ENCODE data around the gene GMEB2. TPM values are rescaled to one million over a fixed set of nuclear protein-coding genes. Genes with fewer than 3 reads are reported as not detected.

Gene GMEB2
- total RNA-seq, 1 experiment from 2014 or later, result 19.6 TPM

DNA sequence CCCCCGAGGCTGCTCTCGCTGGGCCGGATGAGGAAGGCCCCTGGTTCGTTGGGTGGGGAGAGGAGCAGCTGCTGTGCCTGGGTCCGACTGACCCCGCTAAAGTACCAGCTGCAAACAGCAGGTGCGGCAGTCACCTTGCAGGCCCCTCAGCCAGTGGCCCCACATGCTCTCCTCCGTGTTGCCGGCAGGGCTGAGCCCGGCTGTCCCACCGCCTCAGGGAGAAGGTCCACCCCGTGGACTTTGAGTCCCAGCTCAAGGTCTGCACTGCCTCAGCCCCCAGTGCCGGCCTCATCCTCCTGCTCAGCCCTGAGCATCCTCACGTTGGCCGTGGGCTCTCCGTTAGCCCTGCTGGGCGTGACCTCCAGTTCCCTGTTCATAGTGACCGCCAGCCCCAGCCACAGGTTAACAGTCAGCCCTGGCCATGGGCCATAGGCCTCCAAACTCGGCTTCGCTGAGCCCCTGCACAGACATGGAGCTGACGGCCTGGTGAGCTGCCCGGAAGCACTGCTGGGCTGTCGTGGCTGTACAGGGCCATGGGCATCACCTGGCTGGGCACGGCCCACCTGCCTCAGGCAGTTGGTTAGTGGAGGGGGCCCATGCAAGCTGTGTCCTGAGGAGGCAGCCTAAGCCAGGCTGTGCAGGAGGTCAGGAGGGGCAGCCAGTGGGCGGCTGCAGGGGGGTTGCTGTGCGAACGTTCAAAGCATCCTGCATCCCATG is 82.5 kb downstream of the GMEB2 start:
- TF ChIP-seq, protein P1, sequence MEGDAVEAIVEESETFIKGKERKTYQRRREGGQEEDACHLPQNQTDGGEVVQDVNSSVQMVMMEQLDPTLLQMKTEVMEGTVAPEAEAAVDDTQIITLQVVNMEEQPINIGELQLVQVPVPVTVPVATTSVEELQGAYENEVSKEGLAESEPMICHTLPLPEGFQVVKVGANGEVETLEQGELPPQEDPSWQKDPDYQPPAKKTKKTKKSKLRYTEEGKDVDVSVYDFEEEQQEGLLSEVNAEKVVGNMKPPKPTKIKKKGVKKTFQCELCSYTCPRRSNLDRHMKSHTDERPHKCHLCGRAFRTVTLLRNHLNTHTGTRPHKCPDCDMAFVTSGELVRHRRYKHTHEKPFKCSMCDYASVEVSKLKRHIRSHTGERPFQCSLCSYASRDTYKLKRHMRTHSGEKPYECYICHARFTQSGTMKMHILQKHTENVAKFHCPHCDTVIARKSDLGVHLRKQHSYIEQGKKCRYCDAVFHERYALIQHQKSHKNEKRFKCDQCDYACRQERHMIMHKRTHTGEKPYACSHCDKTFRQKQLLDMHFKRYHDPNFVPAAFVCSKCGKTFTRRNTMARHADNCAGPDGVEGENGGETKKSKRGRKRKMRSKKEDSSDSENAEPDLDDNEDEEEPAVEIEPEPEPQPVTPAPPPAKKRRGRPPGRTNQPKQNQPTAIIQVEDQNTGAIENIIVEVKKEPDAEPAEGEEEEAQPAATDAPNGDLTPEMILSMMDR (IDR thresholded peaks at IDR 0.05; ENCODE audit: unreplicated experiment), result no peak
- H3K4me1 Mint-ChIP-seq (ENCODE audit: insufficient read depth, unreplicated experiment), result peaks cover 21% of the 10 kb centered on the region
- POLR2A ChIA-PET, result interaction anchor here (0.7 to 2.7 kb wide), 10 partner anchors 8 to 320 kb away, joined by 3 to 12 read pairs (median 6); partner anchors contain the start of genes ARFGAP1, FNDC11, PPDPF and RTEL1

DNA sequence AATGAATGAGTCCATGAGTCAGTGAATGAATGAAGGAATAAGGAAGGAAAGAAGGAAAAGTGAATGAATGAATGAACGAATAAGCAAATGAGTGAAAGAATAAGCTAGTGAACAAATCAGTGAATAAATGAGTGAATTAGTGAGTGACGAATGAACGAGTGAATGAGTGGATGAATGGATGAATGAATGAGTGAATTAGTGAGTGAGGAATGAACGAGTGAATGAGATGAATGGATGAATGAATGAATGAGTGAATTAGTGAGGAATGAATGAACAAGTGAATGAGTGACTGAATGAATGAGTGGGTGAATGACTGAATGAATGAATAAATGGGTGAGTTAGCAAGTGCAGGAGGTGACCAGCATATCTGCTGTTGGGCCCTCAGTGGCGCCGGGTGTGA is 83.2 kb downstream of the GMEB2 start:
- Mint-ChIP-seq H3K4me1 (ENCODE audit: insufficient read depth, unreplicated experiment) (peaks cover 21% of the 10 kb centered on the region), H3K4me3 (ENCODE audit: unreplicated experiment) (no peak overlapping the region), H3K27me3 (ENCODE audit: insufficient read depth, unreplicated experiment) (no peaks in the 10 kb centered on the region), H3K27ac (ENCODE audit: low read depth, unreplicated experiment) (no peak overlapping the region), H3K36me3 (ENCODE audit: insufficient read depth, unreplicated experiment) (peaks cover 7% of the 10 kb centered on the region), H3K9me3 (ENCODE audit: unreplicated experiment) (no peaks in the 10 kb centered on the region)
- DNase-seq (ENCODE audit: unreplicated experiment), result no peak
- no TSS peak for BruUV-seq (replicated peaks)
- intact Hi-C loops (cut with micrococcal nuclease), result no loop called here
- ChIA-PET CTCF (interaction anchor here (0.5 kb wide), 1 partner anchor 32 kb away, joined by 3 read pairs; no protein-coding TSS in a partner anchor), POLR2A (interaction anchor here (0.5 to 2.7 kb wide), 7 partner anchors 8 to 164 kb away, joined by 3 to 12 read pairs (median 6); partner anchors contain the start of genes ARFRP1, PPDPF, RTEL1 and STMN3)
- TF ChIP-seq, protein P1 (IDR thresholded peaks at IDR 0.05; ENCODE audit: unreplicated experiment), result no peak

More for the DNA sequence above, 82.5 kb downstream of the GMEB2 start:
- H3K9me3 Mint-ChIP-seq (ENCODE audit: unreplicated experiment), result no peaks in the 10 kb centered on the region
- intact Hi-C loops (cut with micrococcal nuclease), result no loop called here
- H3K27me3 Mint-ChIP-seq (ENCODE audit: insufficient read depth, unreplicated experiment), result no peaks in the 10 kb centered on the region
- no peak overlapping the region for H3K27ac Mint-ChIP-seq (ENCODE audit: low read depth, unreplicated experiment)
- H3K36me3 Mint-ChIP-seq (ENCODE audit: insufficient read depth, unreplicated experiment), result peaks cover 7% of the 10 kb centered on the region
- no peak for DNase-seq (ENCODE audit: unreplicated experiment)
- H3K4me3 Mint-ChIP-seq (ENCODE audit: unreplicated experiment), result no peak overlapping the region
- no TSS peak for BruUV-seq (replicated peaks)
- CTCF ChIA-PET, result interaction anchor here (0.6 to 2.6 kb wide), 5 partner anchors 23 to 577 kb away, joined by 3 to 9 read pairs (median 4); no protein-coding TSS in a partner anchor

DNA sequence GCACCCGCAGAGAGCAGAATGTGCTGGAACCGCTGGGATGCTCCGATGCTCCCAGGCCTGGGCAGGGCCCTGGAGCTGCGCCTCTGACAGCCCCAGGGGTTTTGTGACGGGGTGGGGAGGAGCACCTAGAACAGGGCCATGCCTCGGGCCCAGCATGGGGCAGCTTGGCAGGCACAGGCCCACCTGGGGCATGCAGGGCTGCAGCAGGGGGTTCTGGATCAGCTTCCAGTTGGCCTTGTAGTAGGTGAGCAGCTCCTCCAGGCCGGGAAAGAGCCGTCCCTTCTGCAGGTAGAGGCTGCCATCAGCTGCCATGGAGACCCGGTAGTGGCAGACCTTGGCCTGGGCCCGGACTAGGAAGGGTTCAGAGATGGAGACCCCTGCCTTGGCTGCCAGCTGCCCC is 83.8 kb downstream of the GMEB2 start:
- Mint-ChIP-seq H3K4me1 (ENCODE audit: insufficient read depth, unreplicated experiment) (peaks cover 21% of the 10 kb centered on the region), H3K27me3 (ENCODE audit: insufficient read depth, unreplicated experiment) (no peaks in the 10 kb centered on the region), H3K36me3 (ENCODE audit: insufficient read depth, unreplicated experiment) (peaks cover 7% of the 10 kb centered on the region), H3K9me3 (ENCODE audit: unreplicated experiment) (no peaks in the 10 kb centered on the region), H3K4me3 (ENCODE audit: unreplicated experiment) (peak overlapping the region; percentile 74), H3K27ac (ENCODE audit: low read depth, unreplicated experiment) (no peak overlapping the region)
- intact Hi-C loops (cut with micrococcal nuclease), result no loop called here
- TF ChIP-seq, protein P1 (IDR thresholded peaks at IDR 0.05; ENCODE audit: unreplicated experiment), result no peak
- CTCF ChIA-PET, result interaction anchor here (0.5 to 0.7 kb wide), 2 partner anchors 33 to 375 kb away, joined by 3 read pairs; no protein-coding TSS in a partner anchor
- BruUV-seq (replicated peaks), result no TSS peak
- DNase-seq (ENCODE audit: unreplicated experiment), result no peak
- POLR2A ChIA-PET, result interaction anchor here (0.5 to 2.7 kb wide), 6 partner anchors 9 to 165 kb away, joined by 4 to 12 read pairs (median 6); partner anchors contain the start of genes ARFRP1, PPDPF, RTEL1 and ZGPAT

DNA sequence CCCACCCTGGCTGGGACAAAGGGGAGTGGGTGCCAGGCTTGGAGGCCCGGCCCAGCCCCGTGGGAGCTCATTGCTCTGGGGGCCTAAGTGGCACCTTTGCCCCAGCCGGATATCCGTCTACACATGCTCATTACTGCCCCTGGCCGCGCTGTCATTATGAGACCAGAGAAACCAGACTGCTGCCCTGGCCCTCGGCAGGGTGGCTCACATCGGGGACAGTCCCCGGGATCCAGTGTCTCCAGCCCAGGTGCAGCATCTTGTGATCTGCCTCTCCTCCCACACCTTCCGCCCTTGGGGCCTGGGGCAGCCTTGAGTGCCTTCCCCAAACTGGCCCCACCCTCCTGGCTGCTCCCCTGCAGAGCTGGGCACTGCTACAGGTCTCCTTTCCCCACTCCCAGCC is 84.2 kb downstream of the GMEB2 start:
- BruUV-seq (replicated peaks), result no TSS peak

More for the DNA sequence above, 84.2 kb downstream of the GMEB2 start:
- Mint-ChIP-seq H3K9me3 (ENCODE audit: unreplicated experiment) (no peaks in the 10 kb centered on the region), H3K4me3 (ENCODE audit: unreplicated experiment) (peak overlapping the region; percentile 74), H3K27ac (ENCODE audit: low read depth, unreplicated experiment) (peak overlapping the region; percentile 84), H3K36me3 (ENCODE audit: insufficient read depth, unreplicated experiment) (peaks cover 7% of the 10 kb centered on the region), H3K4me1 (ENCODE audit: insufficient read depth, unreplicated experiment) (peaks cover 21% of the 10 kb centered on the region), H3K27me3 (ENCODE audit: insufficient read depth, unreplicated experiment) (no peaks in the 10 kb centered on the region)
- intact Hi-C loops (cut with micrococcal nuclease), result no loop called here
- CTCF ChIA-PET, result interaction anchor here (0.7 to 1.3 kb wide), 2 partner anchors 39 to 376 kb away, joined by 3 read pairs; no protein-coding TSS in a partner anchor
- POLR2A ChIA-PET, result interaction anchor here (1.2 to 1.4 kb wide), 4 partner anchors 9 to 323 kb away, joined by 5 to 12 read pairs (median 6); partner anchors contain the start of genes GMEB2, PPDPF and TPD52L2
- DNase-seq (ENCODE audit: unreplicated experiment), result no peak
- TF ChIP-seq, protein P1 (IDR thresholded peaks at IDR 0.05; ENCODE audit: unreplicated experiment), result no peak
